HG03064 (cell line): Measurements from ENCODE around the gene YEATS2.
"Not testable (repeated sequence)": the region's sequence is repeated elsewhere in the genome, so short reads cannot be mapped to it uniquely, and the experiment has no call there.

Experiments used
- ATAC-seq: cut with Tn5 transposase; IDR thresholded peaks from one replicate; pipeline ENCODE4 v1.9.1; 2021; ENCODE audit warnings: low read depth; ENCODE audit not compliant: unreplicated experiment

Gene YEATS2

GRCh38 chr3:183697610-183698317 is at the start of gene YEATS2:
YEATS2 (plus strand) TSS chr3:183697797; CDS start chr3:183715163, 17,366 bp downstream.
- ATAC-seq: peak; percentile 80

GRCh38 chr3:183650554-183650953 is 47.0 kb upstream of the YEATS2 start:
- no peak for ATAC-seq

GRCh38 chr3:183653209-183654064 is 44.2 kb upstream of the YEATS2 start:
- no peak for ATAC-seq

- no peak for ATAC-seq
Observed at GRCh38 chr3:183654727-183655126, 42.9 kb upstream of the YEATS2 start.

- ATAC-seq: no peak
Observed at GRCh38 chr3:183662099-183662498, 35.5 kb upstream of the YEATS2 start.

- no peak for ATAC-seq
Observed at GRCh38 chr3:183664913-183665381, 32.6 kb upstream of the YEATS2 start.

GRCh38 chr3:183680061-183680460 is 17.5 kb upstream of the YEATS2 start:
- no peak for ATAC-seq

- ATAC-seq: no peak
Observed at GRCh38 chr3:183687705-183688104, 9.9 kb upstream of the YEATS2 start.

- no peak for ATAC-seq
Observed at GRCh38 chr3:183688874-183689273, 8.7 kb upstream of the YEATS2 start.

- not testable (repeated sequence) for ATAC-seq
Observed at GRCh38 chr3:183689621-183690020, 8.0 kb upstream of the YEATS2 start.

- ATAC-seq: no peak
Observed at GRCh38 chr3:183690402-183690995, 7.1 kb upstream of the YEATS2 start.

- no peak for ATAC-seq
Observed at GRCh38 chr3:183692436-183692835, 5.2 kb upstream of the YEATS2 start.

- ATAC-seq: no peak
Observed at GRCh38 chr3:183695569-183696364, 1.8 kb upstream of the YEATS2 start.

GRCh38 chr3:183697123-183697609 is 431 bp upstream of the YEATS2 start:
- ATAC-seq: no peak

GRCh38 chr3:183698318-183698751 is 738 bp downstream of the YEATS2 start:
- ATAC-seq: peak; percentile 14

- ATAC-seq: no peak
Observed at GRCh38 chr3:183698756-183699155, 1.2 kb downstream of the YEATS2 start.

- ATAC-seq: no peak
Observed at GRCh38 chr3:183699238-183699947, 1.8 kb downstream of the YEATS2 start.

GRCh38 chr3:183701744-183702143 is 4.1 kb downstream of the YEATS2 start:
- no peak for ATAC-seq

GRCh38 chr3:183703892-183704291 is 6.3 kb downstream of the YEATS2 start:
- not testable (repeated sequence) for ATAC-seq

- ATAC-seq: no peak
Observed at GRCh38 chr3:183710231-183710630, 12.6 kb downstream of the YEATS2 start.
